MM.1S (cell line): Measurements from ENCODE around the gene CUZD1.

ENCODE experiments used
- DNase-seq: peaks from one replicate; pipeline ENCODE4 v3.0.0-alpha.2; 2015
- H2AFZ ChIP-seq: fragments of 300-600 bp; sonication (generic); 2 replicates; pipeline ENCODE4 v1.6.0; 2016; ENCODE audit warnings: antibody characterized with exemption, low read length
- H3F3A ChIP-seq: fragments of 300-600 bp; sonication (generic); 2 replicates; pipeline ENCODE4 v1.6.1; 2016; ENCODE audit warnings: mild to moderate bottlenecking, antibody characterized with exemption, low read length, moderate library complexity, mixed read lengths; ENCODE audit not compliant: insufficient read depth
- H3K27ac ChIP-seq: fragments of 300-600 bp; sonication (generic); 2 replicates; pipeline ENCODE4 v1.5.1; 2016; ENCODE audit warnings: mild to moderate bottlenecking, low read length
- H3K27me3 ChIP-seq: fragments of 300-600 bp; sonication (generic); replicated peaks from 2 replicates; pipeline ENCODE4 v1.6.0; 2016; ENCODE audit warnings: low read length; ENCODE audit not compliant: insufficient read depth
- H3K36me3 ChIP-seq: fragments of 300-600 bp; sonication (generic); replicated peaks from 2 replicates; pipeline ENCODE4 v1.6.1; 2016; ENCODE audit warnings: mild to moderate bottlenecking, low read length, mixed read lengths; ENCODE audit not compliant: insufficient read depth
- H3K4me1 ChIP-seq: fragments of 300-600 bp; sonication (generic); 2 replicates; pipeline ENCODE4 v1.6.1; 2016; ENCODE audit warnings: low read length, mixed read lengths
- H3K4me2 ChIP-seq: fragments of 300-600 bp; sonication (generic); 2 replicates; pipeline ENCODE4 v1.6.0; 2016; ENCODE audit warnings: low read depth, low read length
- H3K4me3 ChIP-seq: fragments of 300-600 bp; sonication (generic); 2 replicates; pipeline ENCODE4 v1.5.1; 2016; ENCODE audit warnings: low read length, mixed read lengths
- H3K79me2 ChIP-seq: fragments of 300-600 bp; sonication (generic); 2 replicates; pipeline ENCODE4 v1.6.1; 2016; ENCODE audit warnings: mixed run types, low read length, mixed read lengths
- H3K9ac ChIP-seq: fragments of 300-600 bp; sonication (generic); 2 replicates; pipeline ENCODE4 v1.6.1; 2016; ENCODE audit warnings: low read length, mixed read lengths
- H3K9me2 ChIP-seq: fragments of 300-600 bp; sonication (generic); replicated peaks from 2 replicates; pipeline ENCODE4 v1.6.1; 2016; ENCODE audit warnings: mild to moderate bottlenecking, low read length, mixed read lengths; ENCODE audit not compliant: insufficient read depth
- H3K9me3 ChIP-seq: fragments of 300-600 bp; sonication (generic); replicated peaks from 2 replicates; pipeline ENCODE4 v1.6.1; 2016; ENCODE audit warnings: mild to moderate bottlenecking, low read length, mixed read lengths; ENCODE audit not compliant: insufficient read depth
- H4K20me1 ChIP-seq: fragments of 300-600 bp; sonication (generic); 2 replicates; pipeline ENCODE4 v1.6.1; 2016; ENCODE audit warnings: mild to moderate bottlenecking, low read length, moderate library complexity, mixed read lengths; ENCODE audit not compliant: insufficient read depth
- EZH2 ChIP-seq: fragments of 300-600 bp; sonication (generic); optimal IDR thresholded peaks from 2 replicates; pipeline ENCODE3; 2017; ENCODE audit warnings: low read depth, mild to moderate bottlenecking, antibody characterized with exemption, low read length, mixed read lengths
- EZH2phosphoT487 ChIP-seq: fragments of 300-600 bp; sonication (generic); IDR thresholded peaks from 2 replicates; pipeline ENCODE4 v1.6.1; 2018; ENCODE audit warnings: antibody characterized with exemption, low read length
- TF ChIP-seq, protein P1 (sequence below): fragments of 300-600 bp; sonication (generic); IDR thresholded peaks from 2 replicates; pipeline ENCODE4 v1.5.1; 2016; ENCODE audit warnings: antibody characterized with exemption, low read length, mixed read lengths

Gene CUZD1

DNA sequence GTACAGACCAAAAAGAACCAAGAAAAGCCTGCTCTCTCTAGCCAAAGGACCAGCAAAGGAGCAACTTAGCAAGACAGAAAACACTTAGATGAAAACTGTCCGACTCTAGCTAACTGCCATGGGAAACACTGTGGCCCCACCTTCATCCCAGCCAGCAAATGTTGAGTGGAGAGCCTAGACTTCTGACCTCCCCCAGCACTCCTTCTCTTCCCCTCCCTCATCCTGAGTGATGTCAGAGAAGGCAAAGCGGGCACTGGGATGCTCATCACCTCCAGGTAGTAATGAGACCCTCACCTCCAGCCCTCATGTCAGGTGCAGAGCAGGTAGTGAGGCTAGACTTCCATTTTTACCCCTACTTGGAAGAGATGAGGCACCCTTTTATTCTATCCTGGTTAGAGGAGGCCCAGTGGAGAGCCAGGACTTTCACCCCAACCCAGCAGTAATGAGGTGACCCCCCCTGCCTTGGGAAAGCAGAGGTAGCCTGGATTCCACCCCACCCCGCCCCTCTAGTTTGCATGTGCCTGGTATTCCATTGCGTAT is 16.9 kb downstream of the CUZD1 start:
- Histone ChIP-seq H3K27ac (no peak overlapping the region), H3K9me3 (no peaks in the 10 kb centered on the region), H3K9ac (no peak overlapping the region), H3K4me1 (no peaks in the 10 kb centered on the region), H3K36me3 (no peaks in the 10 kb centered on the region), H3K4me2 (no peak overlapping the region), H3F3A (no peaks in the 10 kb centered on the region), H3K9me2 (no peaks in the 10 kb centered on the region), H3K4me3 (no peak overlapping the region), H3K27me3 (no peaks in the 10 kb centered on the region), H4K20me1 (no peaks in the 10 kb centered on the region), H2AFZ (no peak overlapping the region), H3K79me2 (no peaks in the 10 kb centered on the region)
- TF ChIP-seq, protein P1, sequence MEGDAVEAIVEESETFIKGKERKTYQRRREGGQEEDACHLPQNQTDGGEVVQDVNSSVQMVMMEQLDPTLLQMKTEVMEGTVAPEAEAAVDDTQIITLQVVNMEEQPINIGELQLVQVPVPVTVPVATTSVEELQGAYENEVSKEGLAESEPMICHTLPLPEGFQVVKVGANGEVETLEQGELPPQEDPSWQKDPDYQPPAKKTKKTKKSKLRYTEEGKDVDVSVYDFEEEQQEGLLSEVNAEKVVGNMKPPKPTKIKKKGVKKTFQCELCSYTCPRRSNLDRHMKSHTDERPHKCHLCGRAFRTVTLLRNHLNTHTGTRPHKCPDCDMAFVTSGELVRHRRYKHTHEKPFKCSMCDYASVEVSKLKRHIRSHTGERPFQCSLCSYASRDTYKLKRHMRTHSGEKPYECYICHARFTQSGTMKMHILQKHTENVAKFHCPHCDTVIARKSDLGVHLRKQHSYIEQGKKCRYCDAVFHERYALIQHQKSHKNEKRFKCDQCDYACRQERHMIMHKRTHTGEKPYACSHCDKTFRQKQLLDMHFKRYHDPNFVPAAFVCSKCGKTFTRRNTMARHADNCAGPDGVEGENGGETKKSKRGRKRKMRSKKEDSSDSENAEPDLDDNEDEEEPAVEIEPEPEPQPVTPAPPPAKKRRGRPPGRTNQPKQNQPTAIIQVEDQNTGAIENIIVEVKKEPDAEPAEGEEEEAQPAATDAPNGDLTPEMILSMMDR: no peak
- TF ChIP-seq EZH2phosphoT487: no peak
- no peak for TF ChIP-seq EZH2
- DNase-seq: no peak

DNA sequence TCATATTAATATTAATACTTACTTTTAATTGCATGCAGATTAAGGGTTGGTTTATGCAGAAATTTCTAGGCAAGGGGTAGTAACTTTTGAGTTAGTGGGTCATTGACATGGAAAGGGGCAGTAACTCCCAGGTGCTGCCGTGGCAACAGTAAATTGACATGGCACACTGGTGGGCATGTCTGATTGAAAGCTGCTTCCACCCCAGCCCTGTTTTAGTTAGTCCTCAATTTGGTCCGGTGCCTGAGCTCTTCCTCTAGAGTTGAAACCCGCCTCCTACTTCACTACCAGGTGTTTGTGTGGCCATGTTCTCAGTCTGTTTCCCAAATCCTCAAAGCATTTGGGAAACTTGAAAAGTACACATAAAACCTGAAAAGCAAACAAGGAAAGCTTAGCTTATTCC is 18.4 kb downstream of the CUZD1 start:
- Histone ChIP-seq H3K36me3 (no peaks in the 10 kb centered on the region), H3K4me2 (no peak overlapping the region), H3K4me1 (no peaks in the 10 kb centered on the region), H3K4me3 (no peak overlapping the region), H3K9me3 (no peaks in the 10 kb centered on the region), H3F3A (no peaks in the 10 kb centered on the region), H3K9me2 (no peaks in the 10 kb centered on the region), H3K9ac (no peak overlapping the region), H3K79me2 (no peaks in the 10 kb centered on the region), H2AFZ (no peak overlapping the region), H3K27ac (no peak overlapping the region), H3K27me3 (no peaks in the 10 kb centered on the region), H4K20me1 (no peaks in the 10 kb centered on the region)
- TF ChIP-seq EZH2 (no peak), EZH2phosphoT487 (no peak)
- TF ChIP-seq, protein P1: no peak
- no peak for DNase-seq

DNA sequence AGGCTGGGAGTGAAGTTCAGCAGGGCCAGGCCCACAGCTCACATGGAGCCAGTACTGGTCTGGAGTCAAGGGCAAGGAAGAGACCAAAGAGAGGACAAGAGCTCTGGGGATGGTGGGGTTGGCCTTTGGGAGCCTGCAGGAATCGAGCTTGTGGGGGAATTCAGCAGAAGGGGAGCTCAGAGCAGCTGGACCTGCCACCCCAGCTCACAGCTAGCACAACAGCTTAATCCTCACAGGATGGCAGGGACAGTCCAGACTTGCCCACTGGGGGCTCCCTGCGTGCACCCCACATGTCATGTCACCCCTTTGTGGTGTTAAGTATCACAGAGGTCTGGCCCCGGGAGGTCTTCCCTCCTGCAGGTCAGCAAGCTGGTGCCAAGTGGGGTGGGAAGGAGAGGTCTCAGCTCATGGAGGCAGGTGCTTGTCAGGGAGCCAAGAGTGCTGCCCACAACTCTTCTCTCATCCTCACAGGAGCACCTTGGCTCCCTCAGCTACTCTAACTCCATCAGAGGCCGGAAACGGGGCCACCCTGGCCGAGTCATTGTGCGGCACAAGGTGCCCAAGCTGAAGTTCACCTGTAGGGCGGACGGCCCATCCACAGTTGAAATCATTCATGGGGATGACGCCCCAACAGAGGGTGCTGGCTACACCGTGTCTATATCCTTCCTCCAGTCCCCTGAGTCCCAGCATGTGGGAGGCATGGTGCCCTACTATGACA is 22.5 kb downstream of the CUZD1 start:
- H3K9ac ChIP-seq: no peak overlapping the region
- no peaks in the 10 kb centered on the region for H3F3A ChIP-seq
- H2AFZ ChIP-seq: no peak overlapping the region
- H4K20me1 ChIP-seq: no peaks in the 10 kb centered on the region
- H3K4me2 ChIP-seq: no peak overlapping the region
- no peaks in the 10 kb centered on the region for H3K36me3 ChIP-seq
- no peaks in the 10 kb centered on the region for H3K4me1 ChIP-seq
- no peak for DNase-seq
- no peak for TF ChIP-seq EZH2phosphoT487
- no peak for TF ChIP-seq EZH2
- TF ChIP-seq, protein P1: no peak
- no peak overlapping the region for H3K4me3 ChIP-seq
- no peaks in the 10 kb centered on the region for H3K79me2 ChIP-seq
- H3K27me3 ChIP-seq: no peaks in the 10 kb centered on the region
- H3K9me3 ChIP-seq: no peaks in the 10 kb centered on the region
- H3K9me2 ChIP-seq: no peaks in the 10 kb centered on the region
- no peak overlapping the region for H3K27ac ChIP-seq
